ENCODE data around the gene RTN4RL2.

Gene RTN4RL2

DNA sequence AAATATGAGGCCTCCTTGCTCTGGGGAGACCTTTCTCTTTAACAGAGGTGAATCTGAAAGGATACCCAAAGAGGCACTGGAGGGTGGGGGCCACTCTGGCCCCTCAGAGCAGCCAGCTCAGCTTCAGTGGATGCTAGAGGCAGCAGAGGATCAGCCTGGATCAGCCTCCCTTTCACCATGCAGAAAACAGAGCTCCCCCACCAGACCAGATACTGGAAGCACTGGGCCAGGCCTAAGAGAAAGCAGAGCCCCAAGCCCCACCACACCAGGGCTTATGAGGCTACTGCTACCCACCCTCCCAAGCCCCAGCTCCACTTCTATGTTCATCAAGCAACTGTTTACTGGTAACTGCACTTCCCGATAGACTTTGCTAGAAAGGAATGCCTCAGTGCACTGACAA is 29.4 kb upstream of the RTN4RL2 start:
- Histone ChIP-seq H3K79me2 (ENCODE audit: insufficient read depth, low read length) (peaks cover 6% of the 10 kb centered on the region), H3K4me2 (ENCODE audit: low read length) (no peak overlapping the region), H3K9me2 (ENCODE audit: low read depth, low read length) (no peaks in the 10 kb centered on the region), H3K4me3 (ENCODE audit: low read depth, low read length, poor library complexity, severe bottlenecking) (no peak overlapping the region), H3K9me3 (ENCODE audit: low read length) (no peaks in the 10 kb centered on the region), H2AFZ (ENCODE audit: low read length) (no peak overlapping the region), H3K27me3 (ENCODE audit: insufficient read depth, low read length) (no peaks in the 10 kb centered on the region; the same call in 1 of the 2 replicates), H3K9ac (ENCODE audit: low read length) (no peak overlapping the region), H3K36me3 (ENCODE audit: insufficient read depth, low read length) (peaks cover 3% of the 10 kb centered on the region; the same call in 1 of the 2 replicates), H3K27ac (ENCODE audit: low read depth, low read length, poor library complexity, severe bottlenecking) (no peak overlapping the region), H3F3A (ENCODE audit: insufficient read depth, low read length) (no peaks in the 10 kb centered on the region), H4K20me1 (ENCODE audit: insufficient read depth, low read length) (no peaks in the 10 kb centered on the region), H3K4me1 (ENCODE audit: insufficient read depth, low read length, severe bottlenecking) (peaks cover 14% of the 10 kb centered on the region)
- TF ChIP-seq, protein P1, sequence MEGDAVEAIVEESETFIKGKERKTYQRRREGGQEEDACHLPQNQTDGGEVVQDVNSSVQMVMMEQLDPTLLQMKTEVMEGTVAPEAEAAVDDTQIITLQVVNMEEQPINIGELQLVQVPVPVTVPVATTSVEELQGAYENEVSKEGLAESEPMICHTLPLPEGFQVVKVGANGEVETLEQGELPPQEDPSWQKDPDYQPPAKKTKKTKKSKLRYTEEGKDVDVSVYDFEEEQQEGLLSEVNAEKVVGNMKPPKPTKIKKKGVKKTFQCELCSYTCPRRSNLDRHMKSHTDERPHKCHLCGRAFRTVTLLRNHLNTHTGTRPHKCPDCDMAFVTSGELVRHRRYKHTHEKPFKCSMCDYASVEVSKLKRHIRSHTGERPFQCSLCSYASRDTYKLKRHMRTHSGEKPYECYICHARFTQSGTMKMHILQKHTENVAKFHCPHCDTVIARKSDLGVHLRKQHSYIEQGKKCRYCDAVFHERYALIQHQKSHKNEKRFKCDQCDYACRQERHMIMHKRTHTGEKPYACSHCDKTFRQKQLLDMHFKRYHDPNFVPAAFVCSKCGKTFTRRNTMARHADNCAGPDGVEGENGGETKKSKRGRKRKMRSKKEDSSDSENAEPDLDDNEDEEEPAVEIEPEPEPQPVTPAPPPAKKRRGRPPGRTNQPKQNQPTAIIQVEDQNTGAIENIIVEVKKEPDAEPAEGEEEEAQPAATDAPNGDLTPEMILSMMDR (IDR thresholded peaks at IDR 0.05; ENCODE audit: low read length) = no peak

- no peaks in the 10 kb centered on the region for H3K9me2 ChIP-seq (ENCODE audit: low read depth, low read length)
- no peak overlapping the region for H2AFZ ChIP-seq (ENCODE audit: low read length)
These were observed 28.2 kb upstream of the RTN4RL2 start for GRCh38 chr11:57432149-57432561.

DNA sequence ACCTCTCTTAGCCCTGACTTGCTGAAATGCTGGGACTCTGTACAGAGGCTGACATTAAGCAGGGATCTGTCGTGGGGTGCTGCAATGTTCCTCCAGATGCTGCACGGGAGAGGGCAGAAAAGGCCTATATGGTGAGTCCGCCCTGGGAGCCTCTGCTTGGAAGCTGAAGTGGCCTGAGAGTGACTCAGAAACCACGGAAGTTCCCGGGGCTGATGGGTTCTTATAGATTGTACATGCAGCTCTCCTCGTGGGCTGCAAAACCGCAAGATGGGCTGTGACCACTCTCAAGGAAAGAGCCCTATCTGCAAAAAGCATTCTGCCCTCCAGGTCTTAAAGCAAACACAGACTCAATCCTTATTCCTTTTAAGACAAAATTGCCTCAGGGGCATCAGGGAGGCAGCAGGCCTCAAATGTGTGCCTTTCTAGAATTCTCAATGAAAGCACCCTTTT is 27.6 kb upstream of the RTN4RL2 start:
- Histone ChIP-seq H3K9ac (ENCODE audit: low read length) (no peak overlapping the region), H3K9me2 (ENCODE audit: low read depth, low read length) (no peaks in the 10 kb centered on the region), H3K27ac (ENCODE audit: low read depth, low read length, poor library complexity, severe bottlenecking) (no peak overlapping the region), H3F3A (ENCODE audit: insufficient read depth, low read length) (no peaks in the 10 kb centered on the region), H4K20me1 (ENCODE audit: insufficient read depth, low read length) (no peaks in the 10 kb centered on the region), H3K4me3 (ENCODE audit: low read depth, low read length, poor library complexity, severe bottlenecking) (no peak overlapping the region), H3K36me3 (ENCODE audit: insufficient read depth, low read length) (no peaks in the 10 kb centered on the region), H3K4me1 (ENCODE audit: insufficient read depth, low read length, severe bottlenecking) (no peaks in the 10 kb centered on the region), H3K4me2 (ENCODE audit: low read length) (no peak overlapping the region), H3K9me3 (ENCODE audit: low read length) (no peaks in the 10 kb centered on the region), H2AFZ (ENCODE audit: low read length) (no peak overlapping the region), H3K79me2 (ENCODE audit: insufficient read depth, low read length) (no peaks in the 10 kb centered on the region), H3K27me3 (ENCODE audit: insufficient read depth, low read length) (no peaks in the 10 kb centered on the region; the same call in 1 of the 2 replicates)
- no peak for TF ChIP-seq EZH2 (IDR thresholded peaks at IDR 0.05; ENCODE audit: borderline replicate concordance, low read length)
- TF ChIP-seq, protein P1 (IDR thresholded peaks at IDR 0.05; ENCODE audit: low read length) = no peak

More at GRCh38 chr11:57432149-57432561, 28.2 kb upstream of the RTN4RL2 start:
- no peak for TF ChIP-seq EZH2 (IDR thresholded peaks at IDR 0.05; ENCODE audit: borderline replicate concordance, low read length)
- TF ChIP-seq, protein P1 (IDR thresholded peaks at IDR 0.05; ENCODE audit: low read length) = no peak
- Histone ChIP-seq H3K9me3 (ENCODE audit: low read length) (no peaks in the 10 kb centered on the region), H4K20me1 (ENCODE audit: insufficient read depth, low read length) (no peaks in the 10 kb centered on the region), H3F3A (ENCODE audit: insufficient read depth, low read length) (no peaks in the 10 kb centered on the region), H3K4me2 (ENCODE audit: low read length) (no peak overlapping the region), H3K27me3 (ENCODE audit: insufficient read depth, low read length) (no peaks in the 10 kb centered on the region; the same call in 1 of the 2 replicates), H3K79me2 (ENCODE audit: insufficient read depth, low read length) (no peaks in the 10 kb centered on the region), H3K27ac (ENCODE audit: low read depth, low read length, poor library complexity, severe bottlenecking) (no peak overlapping the region), H3K4me1 (ENCODE audit: insufficient read depth, low read length, severe bottlenecking) (peaks cover 4% of the 10 kb centered on the region), H3K9ac (ENCODE audit: low read length) (no peak overlapping the region), H3K4me3 (ENCODE audit: low read depth, low read length, poor library complexity, severe bottlenecking) (no peak overlapping the region), H3K36me3 (ENCODE audit: insufficient read depth, low read length) (no peaks in the 10 kb centered on the region)
